Fibroblast of lung (primary cell): ENCODE measurements around the gene RPLP2. TPM values are rescaled to one million over a fixed set of nuclear protein-coding genes. Genes with fewer than 3 reads are reported as not detected.

Experiments used
- DNase-seq, 2 donors: peaks; one replicate each; pipeline versions ENCODE4 v3.0.0 to v3.0.0-alpha.2; 2010; ENCODE audit warnings: low read depth in 2 of 2
- H2AFZ ChIP-seq: 2 replicates; pipeline ENCODE4 v1.5.1; 2012; ENCODE audit warnings: low read length, control low read depth, inconsistent platforms
- H3K27ac ChIP-seq: 2 replicates; pipeline ENCODE4 v1.5.1; 2011; ENCODE audit warnings: low read length, control low read depth; ENCODE audit not compliant: insufficient read depth
- H3K27me3 ChIP-seq: 2 replicates; pipeline ENCODE4 v1.5.1; 2011; ENCODE audit warnings: mild to moderate bottlenecking, low read length; ENCODE audit not compliant: control insufficient read depth, insufficient read depth
- H3K36me3 ChIP-seq: 2 replicates; pipeline ENCODE4 v1.5.1; 2011; ENCODE audit warnings: low read length; ENCODE audit not compliant: control insufficient read depth, insufficient read depth
- H3K4me1 ChIP-seq: 2 replicates; pipeline ENCODE4 v1.5.1; 2011; ENCODE audit warnings: low read length; ENCODE audit not compliant: control insufficient read depth, insufficient read depth; ENCODE audit errors: extremely low read depth
- H3K4me2 ChIP-seq: 2 replicates; pipeline ENCODE4 v1.5.1; 2011; ENCODE audit warnings: low read length, control low read depth; ENCODE audit not compliant: insufficient read depth; ENCODE audit errors: extremely low read depth
- H3K4me3 ChIP-seq, 4 experiments: fragments of 200-600 bp in 1 of 4; sonication (generic) in 1 of 4; replicated peaks in 1 of 4; 2 replicates each; pipeline ENCODE4 v1.5.1; 2011 to 2016; ENCODE audit warnings: low read length in 4 of 4, low read depth in 3 of 4, mild to moderate bottlenecking in 3 of 4, control low read depth in 2 of 4, inconsistent platforms in 1 of 4, mixed read lengths in 1 of 4; ENCODE audit not compliant: insufficient read depth in 1 of 4; ENCODE audit errors: control extremely low read depth in 1 of 4
- H3K79me2 ChIP-seq: 2 replicates; pipeline ENCODE4 v1.5.1; 2012; ENCODE audit warnings: mild to moderate bottlenecking, low read length, inconsistent platforms; ENCODE audit not compliant: control insufficient read depth, insufficient read depth
- H3K9ac ChIP-seq: 2 replicates; pipeline ENCODE4 v1.5.1; 2011; ENCODE audit warnings: mild to moderate bottlenecking, low read length, control low read depth; ENCODE audit not compliant: insufficient read depth
- H3K9me3 ChIP-seq: 2 replicates; pipeline ENCODE4 v1.5.1; 2012; ENCODE audit warnings: low read depth, low read length; ENCODE audit not compliant: control insufficient read depth, insufficient read depth
- H4K20me1 ChIP-seq: 2 replicates; pipeline ENCODE4 v1.5.1; 2011; ENCODE audit warnings: low read length; ENCODE audit not compliant: control insufficient read depth, insufficient read depth; ENCODE audit errors: extremely low read depth
- EZH2 ChIP-seq: IDR thresholded peaks from 2 replicates; pipeline ENCODE4 v1.5.1; 2012; ENCODE audit warnings: low read length, control low read depth, mild to moderate bottlenecking; ENCODE audit errors: missing control alignments
- polyA plus RNA-seq, 2 donors: library from polyadenylated mRNA; depleted of rRNA in 1 of 2; stranded (reverse) in 1 of 2; unstranded in 1 of 2; fragments of >200 nt; gene quantifications; 2 replicates each; pipeline ENCODE4 v1.2.1, GENCODE V29; 2011 to 2012; ENCODE audit warnings: missing spikeins in 1 of 2
- total RNA-seq: library from RNA; depleted of rRNA; stranded (reverse); fragments of >200 nt; gene quantifications from 2 replicates; pipeline ENCODE4 v1.2.1, GENCODE V29; 2014
- TF ChIP-seq, protein P1 (sequence below), 2 donors: IDR thresholded peaks in 1 of 2; conservative IDR thresholded peaks in 1 of 2; 1 replicate in 1 of 2; 2 replicates in 1 of 2; pipeline ENCODE4 v1.5.1; 2011 to 2012; ENCODE audit warnings: low read length in 2 of 2, control low read depth in 1 of 2, inconsistent platforms in 1 of 2, low read depth in 1 of 2, mild to moderate bottlenecking in 1 of 2

RPLP2 gene
- total and polyA plus RNA-seq, 2 donors (not counting 1 experiment from before 2014, with no cell fraction given) = 294 to 741 TPM

DNA sequence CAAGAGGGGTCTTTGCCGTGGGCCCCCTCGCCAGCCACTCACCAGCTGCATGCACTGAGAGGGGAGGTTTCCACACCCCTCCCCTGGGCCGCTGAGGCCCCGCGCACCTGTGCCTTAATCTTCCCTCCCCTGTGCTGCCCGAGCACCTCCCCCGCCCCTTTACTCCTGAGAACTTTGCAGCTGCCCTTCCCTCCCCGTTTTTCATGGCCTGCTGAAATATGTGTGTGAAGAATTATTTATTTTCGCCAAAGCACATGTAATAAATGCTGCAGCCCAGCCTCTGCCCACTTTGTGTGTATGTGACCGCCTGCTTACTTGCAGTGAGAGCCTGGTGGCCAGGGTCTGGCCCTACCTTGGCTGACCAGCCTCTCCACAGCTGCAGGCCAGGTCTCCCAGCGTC lies 15.2 kb downstream of the RPLP2 start:
- no peak overlapping the region for H3K4me3 ChIP-seq
- H4K20me1 ChIP-seq = no peaks in the 10 kb centered on the region
- H3K27ac ChIP-seq = no peak overlapping the region
- no peaks in the 10 kb centered on the region for H3K9me3 ChIP-seq
- H3K36me3 ChIP-seq = peaks cover 15% of the 10 kb centered on the region
- H3K9ac ChIP-seq = no peak overlapping the region
- H3K4me2 ChIP-seq = no peak overlapping the region
- no peak for TF ChIP-seq EZH2
- TF ChIP-seq, protein P1, sequence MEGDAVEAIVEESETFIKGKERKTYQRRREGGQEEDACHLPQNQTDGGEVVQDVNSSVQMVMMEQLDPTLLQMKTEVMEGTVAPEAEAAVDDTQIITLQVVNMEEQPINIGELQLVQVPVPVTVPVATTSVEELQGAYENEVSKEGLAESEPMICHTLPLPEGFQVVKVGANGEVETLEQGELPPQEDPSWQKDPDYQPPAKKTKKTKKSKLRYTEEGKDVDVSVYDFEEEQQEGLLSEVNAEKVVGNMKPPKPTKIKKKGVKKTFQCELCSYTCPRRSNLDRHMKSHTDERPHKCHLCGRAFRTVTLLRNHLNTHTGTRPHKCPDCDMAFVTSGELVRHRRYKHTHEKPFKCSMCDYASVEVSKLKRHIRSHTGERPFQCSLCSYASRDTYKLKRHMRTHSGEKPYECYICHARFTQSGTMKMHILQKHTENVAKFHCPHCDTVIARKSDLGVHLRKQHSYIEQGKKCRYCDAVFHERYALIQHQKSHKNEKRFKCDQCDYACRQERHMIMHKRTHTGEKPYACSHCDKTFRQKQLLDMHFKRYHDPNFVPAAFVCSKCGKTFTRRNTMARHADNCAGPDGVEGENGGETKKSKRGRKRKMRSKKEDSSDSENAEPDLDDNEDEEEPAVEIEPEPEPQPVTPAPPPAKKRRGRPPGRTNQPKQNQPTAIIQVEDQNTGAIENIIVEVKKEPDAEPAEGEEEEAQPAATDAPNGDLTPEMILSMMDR (conservative IDR thresholded peaks at IDR 0.05 in 1 of 2, IDR thresholded peaks at IDR 0.05 in 1 of 2; ENCODE audit: low read depth in 1 of 2, low read length in 2 of 2) = no peak
- no peaks in the 10 kb centered on the region for H3K27me3 ChIP-seq
- H3K79me2 ChIP-seq = peaks cover 16% of the 10 kb centered on the region
- peaks cover 22% of the 10 kb centered on the region for H3K4me1 ChIP-seq
- no peak for DNase-seq
- H2AFZ ChIP-seq = no peak overlapping the region

DNA sequence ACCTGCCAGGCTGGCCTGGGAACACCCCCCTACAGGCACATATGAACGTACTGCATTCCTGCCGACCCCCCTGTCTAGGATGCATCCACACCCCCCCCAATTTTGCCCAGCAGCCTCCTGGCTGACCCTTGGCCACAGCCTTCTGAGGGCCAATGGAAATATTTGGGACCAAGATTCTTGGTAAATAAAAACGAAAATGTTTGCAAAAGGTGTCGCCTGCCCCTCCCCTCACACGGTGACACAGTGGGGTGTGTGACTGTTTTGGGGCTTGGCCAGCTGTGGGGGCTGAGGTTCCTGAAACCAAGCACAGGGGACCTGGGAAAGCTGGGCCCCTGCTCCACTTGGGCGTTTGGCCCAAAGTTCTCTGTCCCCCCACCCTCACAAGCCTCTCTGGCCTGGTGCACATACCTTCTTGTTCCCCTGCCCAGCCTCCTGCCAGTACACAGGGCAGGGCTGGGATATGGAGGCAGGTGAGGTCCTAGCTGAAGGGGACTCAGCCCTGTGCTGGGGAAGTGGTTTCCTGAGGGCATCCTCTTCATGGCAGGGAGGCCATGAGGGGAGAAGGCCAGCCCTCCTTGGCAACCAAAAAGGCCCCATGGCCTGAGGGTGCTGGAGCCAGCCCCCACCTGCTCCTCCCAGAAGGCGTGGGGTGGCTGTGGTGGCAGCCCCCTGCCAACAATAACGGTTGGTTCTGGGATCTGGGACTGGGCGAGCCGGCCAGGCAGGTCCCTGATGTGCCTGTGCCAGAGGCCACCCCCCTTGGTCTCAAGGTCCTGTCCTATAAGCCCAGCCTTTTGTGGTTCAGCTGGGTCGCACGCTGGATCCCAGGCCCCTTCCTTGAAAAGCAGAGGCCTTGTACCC lies 15.8 kb downstream of the RPLP2 start:
- TF ChIP-seq, protein P1 (conservative IDR thresholded peaks at IDR 0.05 in 1 of 2, IDR thresholded peaks at IDR 0.05 in 1 of 2; ENCODE audit: low read depth in 1 of 2, low read length in 2 of 2) = no peak
- no peak for TF ChIP-seq EZH2
- H3K36me3 ChIP-seq = peaks cover 15% of the 10 kb centered on the region
- no peak overlapping the region for H2AFZ ChIP-seq
- no peak overlapping the region for H3K9ac ChIP-seq
- no peak for DNase-seq
- no peak overlapping the region for H3K4me3 ChIP-seq
- H4K20me1 ChIP-seq = no peaks in the 10 kb centered on the region
- no peaks in the 10 kb centered on the region for H3K9me3 ChIP-seq
- no peak overlapping the region for H3K27ac ChIP-seq
- H3K27me3 ChIP-seq = no peaks in the 10 kb centered on the region
- peaks cover 21% of the 10 kb centered on the region for H3K4me1 ChIP-seq
- peaks cover 9% of the 10 kb centered on the region for H3K79me2 ChIP-seq
- H3K4me2 ChIP-seq = no peak overlapping the region

DNA sequence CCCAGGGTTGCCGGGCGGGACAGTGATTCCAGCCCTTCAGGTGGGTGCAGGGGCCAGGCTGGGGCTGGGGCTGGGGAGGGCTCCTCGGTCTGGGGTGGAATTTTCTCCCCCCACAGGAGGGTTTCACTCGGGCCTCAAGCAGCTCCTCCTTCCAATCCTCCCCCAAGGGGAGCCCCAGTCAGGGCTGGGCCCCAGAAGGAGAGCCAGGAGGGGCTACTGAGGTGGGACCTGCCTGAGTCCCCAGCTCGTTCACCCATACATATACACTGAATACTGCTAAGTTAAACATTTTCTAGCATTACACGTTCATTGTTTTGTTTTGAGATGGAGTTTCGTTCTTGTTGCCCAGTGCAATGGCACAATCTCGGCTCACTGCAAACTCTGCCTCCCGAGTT lies 16.5 kb downstream of the RPLP2 start:
- H3K4me2 ChIP-seq = no peak overlapping the region
- H4K20me1 ChIP-seq = no peaks in the 10 kb centered on the region
- H3K4me3 ChIP-seq = no peak overlapping the region
- H3K79me2 ChIP-seq = peaks cover 3% of the 10 kb centered on the region
- no peak overlapping the region for H3K9ac ChIP-seq
- no peaks in the 10 kb centered on the region for H3K9me3 ChIP-seq
- no peak overlapping the region for H3K27ac ChIP-seq
- DNase-seq = no peak
- no peak for TF ChIP-seq EZH2
- no peak overlapping the region for H2AFZ ChIP-seq
- peaks cover 15% of the 10 kb centered on the region for H3K36me3 ChIP-seq
- no peaks in the 10 kb centered on the region for H3K27me3 ChIP-seq
- peaks cover 18% of the 10 kb centered on the region for H3K4me1 ChIP-seq
